ENCODE results near the gene ZNF582. TPM values are rescaled to one million over a fixed set of nuclear protein-coding genes. Genes with fewer than 3 reads are reported as not detected.

Gene ZNF582
- total RNA-seq = 2.4 and 3.8 TPM in 2 replicates

DNA sequence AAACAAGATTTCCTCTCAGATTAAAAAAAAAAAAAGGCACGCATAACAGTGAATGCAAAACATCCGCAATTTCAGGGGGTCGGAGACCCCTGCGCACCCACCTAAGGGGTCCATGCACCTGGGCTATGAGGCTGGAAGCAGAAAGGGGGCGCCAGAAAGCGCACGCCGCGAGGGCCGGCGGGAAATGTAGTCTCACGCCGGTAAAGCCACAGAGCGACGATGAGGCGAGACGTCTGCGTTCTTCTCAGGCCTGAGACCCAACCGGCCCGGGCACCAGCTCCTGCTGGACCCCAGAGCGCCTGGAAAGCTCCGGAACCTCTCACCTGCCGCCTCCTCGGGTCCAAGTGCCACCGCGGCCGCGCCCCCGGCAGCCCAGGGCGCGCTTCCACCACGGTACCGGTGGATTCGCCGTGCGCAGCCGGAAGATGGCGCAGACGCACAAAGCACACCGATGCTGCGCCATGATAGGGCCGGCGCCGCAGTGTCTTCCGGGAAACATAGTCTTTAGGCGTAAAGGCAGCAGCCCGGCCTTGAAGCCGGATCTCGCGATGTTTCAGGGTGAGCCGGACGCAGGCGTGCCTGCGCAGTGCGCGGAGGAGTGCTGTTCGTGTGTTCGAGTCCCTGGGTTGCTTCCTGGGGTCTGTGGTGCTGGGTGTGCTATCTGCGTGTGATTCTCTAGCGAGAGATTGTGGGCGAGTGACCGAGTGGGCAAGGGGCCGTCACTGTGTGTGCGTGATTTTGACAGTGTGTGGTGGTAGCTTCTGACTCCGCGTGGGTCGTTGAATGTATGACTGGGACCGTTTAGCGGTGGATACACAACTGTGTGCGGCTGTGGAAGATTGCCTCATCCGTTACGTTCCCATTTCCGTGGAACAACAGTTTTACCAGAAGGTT lies at the start of gene ZNF582:
Gene ZNF582 (minus strand): TSS at position 416 of the 894 bp plus-strand sequence. CDS start 1,782 bp downstream, outside the sequence.

GRCh38 chr19:56403764-56404704 lies 10.7 kb upstream of the ZNF582 start, which contains the start of gene ZNF583:
TSS of gene ZNF583 (plus strand) at chr19:56404332. CDS start at chr19:56407115, 2,783 bp downstream.

Other genes with a start within 250 kb of the ZNF582 start
- gene GALP, start 217.5 kb downstream of the ZNF582 start, total RNA-seq = not detected in 2 replicates
- not detected in 2 replicates for gene ZSCAN5B, start 195.8 kb downstream of the ZNF582 start, total RNA-seq
- gene ZSCAN5C, start 191.3 kb downstream of the ZNF582 start, total RNA-seq = not detected in 2 replicates
- gene EDDM13, start 120.8 kb downstream of the ZNF582 start, total RNA-seq = 0.36 TPM in 1 of 2 replicates, not detected in the other
- 5.1 and 5.7 TPM in 2 replicates for gene ZSCAN5A, start 78.7 kb downstream of the ZNF582 start, total RNA-seq
- gene ZNF583, start 10.8 kb upstream of the ZNF582 start, total RNA-seq = 6.8 and 8.0 TPM in 2 replicates
- 2.7 and 11.0 TPM in 2 replicates for gene ZNF667, start 83.8 kb upstream of the ZNF582 start, total RNA-seq
- gene ZNF471, start 114.3 kb upstream of the ZNF582 start, total RNA-seq = 1.7 and 9.4 TPM in 2 replicates
- 8.2 and 11.9 TPM in 2 replicates for gene ZFP28, start 145.4 kb upstream of the ZNF582 start, total RNA-seq
- gene ZNF470, start 173.9 kb upstream of the ZNF582 start, total RNA-seq = 3.4 and 10.5 TPM in 2 replicates
- gene ZNF71, start 201.8 kb upstream of the ZNF582 start, total RNA-seq = 4.4 and 13.0 TPM in 2 replicates
- 0.21 and 0.34 TPM in 2 replicates for gene SMIM17, start 249.6 kb upstream of the ZNF582 start, total RNA-seq

Measured in nasal cavity respiratory epithelium epithelial cell of viscerocranial mucosa (primary cell).